NB4 (cell line): ENCODE measurements around the gene CUL5.
"Not testable (repeated sequence)": the region's sequence is repeated elsewhere in the genome, so short reads cannot be mapped to it uniquely, and the experiment has no call there.

Experiments used
- MYC ChIP-seq: IDR thresholded peaks from 2 replicates; pipeline ENCODE4 v1.6.1; 2011; ENCODE audit warnings: low read depth, low read length
- POLR2A ChIP-seq: IDR thresholded peaks from 2 replicates; pipeline ENCODE4 v1.6.1; 2011; ENCODE audit warnings: mild to moderate bottlenecking; ENCODE audit not compliant: insufficient read length; ENCODE audit errors: extremely low read depth
- TF ChIP-seq, protein P1 (sequence below): IDR thresholded peaks from one replicate; pipeline ENCODE4 v1.5.1; 2012; ENCODE audit warnings: low read depth, low read length

- TF ChIP-seq, protein P1, sequence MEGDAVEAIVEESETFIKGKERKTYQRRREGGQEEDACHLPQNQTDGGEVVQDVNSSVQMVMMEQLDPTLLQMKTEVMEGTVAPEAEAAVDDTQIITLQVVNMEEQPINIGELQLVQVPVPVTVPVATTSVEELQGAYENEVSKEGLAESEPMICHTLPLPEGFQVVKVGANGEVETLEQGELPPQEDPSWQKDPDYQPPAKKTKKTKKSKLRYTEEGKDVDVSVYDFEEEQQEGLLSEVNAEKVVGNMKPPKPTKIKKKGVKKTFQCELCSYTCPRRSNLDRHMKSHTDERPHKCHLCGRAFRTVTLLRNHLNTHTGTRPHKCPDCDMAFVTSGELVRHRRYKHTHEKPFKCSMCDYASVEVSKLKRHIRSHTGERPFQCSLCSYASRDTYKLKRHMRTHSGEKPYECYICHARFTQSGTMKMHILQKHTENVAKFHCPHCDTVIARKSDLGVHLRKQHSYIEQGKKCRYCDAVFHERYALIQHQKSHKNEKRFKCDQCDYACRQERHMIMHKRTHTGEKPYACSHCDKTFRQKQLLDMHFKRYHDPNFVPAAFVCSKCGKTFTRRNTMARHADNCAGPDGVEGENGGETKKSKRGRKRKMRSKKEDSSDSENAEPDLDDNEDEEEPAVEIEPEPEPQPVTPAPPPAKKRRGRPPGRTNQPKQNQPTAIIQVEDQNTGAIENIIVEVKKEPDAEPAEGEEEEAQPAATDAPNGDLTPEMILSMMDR = not testable (repeated sequence)
- TF ChIP-seq POLR2A, MYC: not testable (repeated sequence)
These were observed 124.4 kb downstream of the CUL5 start for GRCh38 chr11:108132993-108133538.
